Measurements from ENCODE around the gene EMP2. TPM values are rescaled to one million over a fixed set of nuclear protein-coding genes. Genes with fewer than 3 reads are reported as not detected.

The EMP2 gene
- total RNA-seq, 2 experiments from 2014 or later = not detected

DNA sequence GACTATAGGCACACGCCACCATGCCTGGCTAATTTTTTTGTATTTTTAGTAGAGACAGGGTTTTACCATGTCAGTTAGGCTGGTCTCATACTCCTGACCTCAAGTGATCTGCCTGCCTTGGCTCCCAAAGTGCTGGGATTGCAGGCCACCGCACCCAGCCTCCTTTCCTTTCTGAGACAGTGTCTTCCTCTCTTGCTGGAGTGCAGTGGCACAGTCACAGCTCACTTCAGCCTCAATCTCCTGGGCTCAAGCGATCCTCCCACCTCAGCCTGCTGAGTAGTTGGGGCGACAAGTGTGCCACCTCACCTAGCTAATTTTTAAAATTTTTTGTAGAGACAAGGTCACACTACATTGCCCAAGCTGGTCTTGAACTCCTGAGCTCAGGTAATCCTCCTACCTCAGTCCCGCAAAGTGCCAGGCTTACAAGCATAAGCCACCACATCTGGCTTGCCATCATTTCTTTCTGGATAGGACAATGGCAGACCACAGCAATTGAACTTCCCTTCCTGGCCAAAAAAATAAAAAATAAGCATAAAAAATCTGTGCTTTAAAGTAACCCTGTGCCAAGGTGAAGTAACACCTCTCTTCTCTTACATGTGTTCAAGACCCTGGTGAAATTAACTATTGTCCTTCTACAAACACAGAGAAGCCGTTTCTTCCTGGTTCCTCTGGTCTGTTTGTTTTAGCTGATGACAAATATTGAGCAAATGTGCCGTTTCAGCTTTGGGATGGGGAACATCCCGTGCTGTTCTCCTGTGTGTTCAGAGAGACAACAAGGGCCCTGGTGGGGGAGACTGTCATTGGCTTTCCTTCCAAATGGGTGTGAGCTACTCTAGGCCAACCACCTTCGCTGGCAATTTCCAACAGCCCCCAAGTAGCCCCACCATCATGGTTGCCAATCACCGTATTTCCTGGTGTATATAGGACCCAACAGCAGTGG lies 60.2 kb downstream of the EMP2 start:
- Histone ChIP-seq H3K9me2 (ENCODE audit: insufficient read depth, low read length) (no peaks in the 10 kb centered on the region), H4K20me1 (ENCODE audit: insufficient read depth, low read length) (no peaks in the 10 kb centered on the region), H2AFZ (ENCODE audit: low read length) (no peak overlapping the region), H3K4me3 (ENCODE audit: low read depth, low read length, poor library complexity, severe bottlenecking) (no peak overlapping the region), H3K36me3 (ENCODE audit: insufficient read depth, low read length) (no peaks in the 10 kb centered on the region), H3K27ac (ENCODE audit: low read depth, low read length, poor library complexity, severe bottlenecking) (no peak overlapping the region), H3K79me2 (ENCODE audit: insufficient read depth, low read depth, low read length) (no peaks in the 10 kb centered on the region), H3K4me2 (ENCODE audit: low read length) (no peak overlapping the region), H3K4me1 (ENCODE audit: insufficient read depth, low read length, poor library complexity, severe bottlenecking) (no peaks in the 10 kb centered on the region), H3K9me3 (ENCODE audit: low read length) (no peaks in the 10 kb centered on the region)
- no peak for DNase-seq (ENCODE audit: low spot score)
- POLR2A ChIA-PET = interaction anchor here (0.8 kb wide), 1 partner anchor 10 kb away, joined by 3 read pairs; no protein-coding TSS in a partner anchor
- CTCF ChIA-PET (ENCODE audit: unreplicated experiment) = no interaction called here
- intact Hi-C loops (cut with micrococcal nuclease; ENCODE audit: unreplicated experiment) = loop anchor here (2.0 to 5.0 kb wide), 2 partner anchors 399 to 417 kb away; no protein-coding TSS in a partner anchor
- TF ChIP-seq, protein P1, sequence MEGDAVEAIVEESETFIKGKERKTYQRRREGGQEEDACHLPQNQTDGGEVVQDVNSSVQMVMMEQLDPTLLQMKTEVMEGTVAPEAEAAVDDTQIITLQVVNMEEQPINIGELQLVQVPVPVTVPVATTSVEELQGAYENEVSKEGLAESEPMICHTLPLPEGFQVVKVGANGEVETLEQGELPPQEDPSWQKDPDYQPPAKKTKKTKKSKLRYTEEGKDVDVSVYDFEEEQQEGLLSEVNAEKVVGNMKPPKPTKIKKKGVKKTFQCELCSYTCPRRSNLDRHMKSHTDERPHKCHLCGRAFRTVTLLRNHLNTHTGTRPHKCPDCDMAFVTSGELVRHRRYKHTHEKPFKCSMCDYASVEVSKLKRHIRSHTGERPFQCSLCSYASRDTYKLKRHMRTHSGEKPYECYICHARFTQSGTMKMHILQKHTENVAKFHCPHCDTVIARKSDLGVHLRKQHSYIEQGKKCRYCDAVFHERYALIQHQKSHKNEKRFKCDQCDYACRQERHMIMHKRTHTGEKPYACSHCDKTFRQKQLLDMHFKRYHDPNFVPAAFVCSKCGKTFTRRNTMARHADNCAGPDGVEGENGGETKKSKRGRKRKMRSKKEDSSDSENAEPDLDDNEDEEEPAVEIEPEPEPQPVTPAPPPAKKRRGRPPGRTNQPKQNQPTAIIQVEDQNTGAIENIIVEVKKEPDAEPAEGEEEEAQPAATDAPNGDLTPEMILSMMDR (conservative IDR thresholded peaks at IDR 0.05; ENCODE audit: low read length) = no peak
- TF ChIP-seq EZH2phosphoT487 (IDR thresholded peaks at IDR 0.05; ENCODE audit: borderline replicate concordance, low read depth, low read length) = no peak
- BruUV-seq (replicated peaks) = no TSS peak

DNA sequence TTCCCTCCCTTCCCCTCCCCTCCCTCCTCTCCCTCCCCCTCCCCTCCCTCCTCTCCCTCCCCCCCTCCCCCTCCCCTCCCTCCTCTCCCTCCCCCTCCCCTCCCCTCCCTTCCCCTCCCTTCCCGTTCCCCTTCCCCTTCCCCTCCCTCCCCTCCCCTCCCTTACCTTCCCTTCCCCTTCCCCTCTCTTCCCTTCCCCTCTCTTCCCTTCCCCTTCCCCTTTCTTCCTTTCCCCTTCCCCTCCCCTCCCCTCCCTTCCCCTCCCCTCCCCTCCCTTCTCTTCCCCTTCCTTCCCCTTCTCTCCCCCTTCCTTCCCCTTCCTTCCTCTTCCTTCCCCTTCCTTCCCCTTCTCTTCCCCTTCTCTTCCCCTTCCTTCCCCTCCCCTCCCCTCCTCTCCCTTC lies 61.1 kb downstream of the EMP2 start:
- no peak for DNase-seq (ENCODE audit: low spot score)
- Histone ChIP-seq H3K9me3 (ENCODE audit: low read length) (no peaks in the 10 kb centered on the region), H3K9me2 (ENCODE audit: insufficient read depth, low read length) (no peaks in the 10 kb centered on the region), H3K79me2 (ENCODE audit: insufficient read depth, low read depth, low read length) (no peaks in the 10 kb centered on the region), H3K4me2 (ENCODE audit: low read length) (no peak overlapping the region), H3K27ac (ENCODE audit: low read depth, low read length, poor library complexity, severe bottlenecking) (no peak overlapping the region), H3K4me3 (ENCODE audit: low read depth, low read length, poor library complexity, severe bottlenecking) (no peak overlapping the region), H3K36me3 (ENCODE audit: insufficient read depth, low read length) (no peaks in the 10 kb centered on the region), H2AFZ (ENCODE audit: low read length) (no peak overlapping the region), H4K20me1 (ENCODE audit: insufficient read depth, low read length) (no peaks in the 10 kb centered on the region), H3K4me1 (ENCODE audit: insufficient read depth, low read length, poor library complexity, severe bottlenecking) (no peaks in the 10 kb centered on the region)
- TF ChIP-seq EZH2phosphoT487 (IDR thresholded peaks at IDR 0.05; ENCODE audit: borderline replicate concordance, low read depth, low read length) = no peak
- TF ChIP-seq, protein P1 (conservative IDR thresholded peaks at IDR 0.05; ENCODE audit: low read length) = no peak
- intact Hi-C loops (cut with micrococcal nuclease; ENCODE audit: unreplicated experiment) = no loop called here
- BruUV-seq (replicated peaks) = no TSS peak
- POLR2A ChIA-PET = no interaction called here
- CTCF ChIA-PET (ENCODE audit: unreplicated experiment) = no interaction called here

DNA sequence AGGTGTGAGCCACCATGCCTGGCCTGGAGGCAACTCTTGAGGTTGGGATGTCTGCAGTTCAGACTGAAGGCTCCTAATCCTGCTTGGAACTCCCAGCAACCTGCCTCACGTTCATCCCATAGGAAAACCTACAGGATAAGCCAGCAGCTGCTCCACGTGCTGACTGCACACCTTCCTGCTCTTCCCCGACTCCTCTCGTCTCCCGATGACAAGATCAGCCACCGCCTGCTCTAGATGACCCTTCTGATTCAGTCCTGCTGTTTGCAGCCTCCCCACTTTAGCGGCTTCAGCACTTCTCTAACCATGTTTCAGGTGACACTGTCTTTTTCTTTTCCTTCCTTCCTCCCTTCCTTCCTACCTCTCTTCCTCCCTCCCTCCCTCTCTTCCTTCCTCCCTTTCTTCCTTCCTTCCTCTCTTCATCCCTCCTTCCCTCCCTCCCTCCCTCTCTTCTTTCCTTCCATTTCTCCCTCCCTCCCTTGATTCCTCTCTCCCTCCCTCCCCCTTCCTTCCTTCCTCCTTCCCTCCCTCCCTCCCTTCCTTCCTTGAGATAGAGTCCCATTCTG lies 61.8 kb downstream of the EMP2 start:
- no peaks in the 10 kb centered on the region for H3K9me2 ChIP-seq (ENCODE audit: insufficient read depth, low read length)
- no peaks in the 10 kb centered on the region for H4K20me1 ChIP-seq (ENCODE audit: insufficient read depth, low read length)
- ChIA-PET POLR2A (no interaction called here), CTCF (ENCODE audit: unreplicated experiment) (no interaction called here)
- no TSS peak for BruUV-seq (replicated peaks)
- H3K27ac ChIP-seq (ENCODE audit: low read depth, low read length, poor library complexity, severe bottlenecking) = no peak overlapping the region
- TF ChIP-seq, protein P1 (conservative IDR thresholded peaks at IDR 0.05; ENCODE audit: low read length) = no peak
- no peak for TF ChIP-seq EZH2phosphoT487 (IDR thresholded peaks at IDR 0.05; ENCODE audit: borderline replicate concordance, low read depth, low read length)
- H2AFZ ChIP-seq (ENCODE audit: low read length) = no peak overlapping the region
- H3K4me3 ChIP-seq (ENCODE audit: low read depth, low read length, poor library complexity, severe bottlenecking) = no peak overlapping the region
- intact Hi-C loops (cut with micrococcal nuclease; ENCODE audit: unreplicated experiment) = no loop called here
- no peak for DNase-seq (ENCODE audit: low spot score)
- no peaks in the 10 kb centered on the region for H3K79me2 ChIP-seq (ENCODE audit: insufficient read depth, low read depth, low read length)
- no peaks in the 10 kb centered on the region for H3K36me3 ChIP-seq (ENCODE audit: insufficient read depth, low read length)
- H3K9me3 ChIP-seq (ENCODE audit: low read length) = no peaks in the 10 kb centered on the region
- H3K4me1 ChIP-seq (ENCODE audit: insufficient read depth, low read length, poor library complexity, severe bottlenecking) = no peaks in the 10 kb centered on the region
- H3K4me2 ChIP-seq (ENCODE audit: low read length) = no peak overlapping the region

Data from OCI-LY7 (cell line).